ENCODE data around the gene USP49.
"Not testable (repeated sequence)": the region's sequence is repeated elsewhere in the genome, so short reads cannot be mapped to it uniquely, and the experiment has no call there.

The USP49 gene

DNA sequence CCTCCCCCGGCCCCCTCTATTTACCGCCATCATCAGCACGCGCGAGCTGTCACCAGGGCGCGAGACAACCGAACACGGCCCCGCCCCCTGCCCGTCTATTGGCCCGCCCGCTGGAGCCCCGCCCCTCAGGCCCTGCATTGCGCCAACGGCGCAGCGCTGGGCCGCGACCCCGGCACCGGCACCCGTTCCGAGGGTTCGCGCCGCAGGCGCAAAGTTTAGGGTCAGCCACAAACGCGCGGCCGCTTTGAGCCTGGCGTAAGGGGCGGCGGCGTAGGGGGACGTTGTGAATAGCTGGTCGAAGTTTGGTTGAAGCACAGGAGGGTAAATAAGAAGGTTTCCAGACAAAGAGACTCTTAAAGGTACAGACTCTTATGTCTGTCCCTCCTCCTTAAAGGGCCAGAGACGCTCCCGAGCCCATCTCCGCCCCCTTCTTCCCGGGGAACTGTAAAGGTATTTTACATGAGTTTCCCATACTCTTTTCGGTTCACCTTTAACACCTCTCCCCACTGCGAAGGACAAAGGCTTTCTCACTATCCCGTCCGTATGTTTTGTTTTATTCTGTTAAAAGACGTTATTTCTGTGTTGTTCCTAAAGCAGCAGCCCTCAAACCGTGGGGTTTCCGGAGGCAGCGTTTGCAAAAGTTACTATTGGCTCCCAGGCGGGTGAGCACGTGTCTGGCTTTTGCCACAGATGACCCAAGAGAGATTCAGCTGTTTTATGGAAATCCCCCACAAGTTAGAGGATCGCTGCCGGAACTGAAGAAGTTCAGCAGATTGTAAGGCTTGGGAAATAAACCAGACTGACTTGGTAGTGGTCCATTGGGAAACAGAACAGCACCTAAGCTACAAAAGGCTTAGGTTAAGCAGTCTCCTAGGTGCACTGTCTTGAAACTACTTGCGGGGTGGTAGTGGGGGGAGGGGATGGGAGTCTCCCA, at the start of gene USP49:
USP49 (minus strand) TSS at position 76 of the 934 bp plus-strand sequence. CDS start 88,392 bp downstream, outside the sequence.
- peak; percentile 98 for ATAC-seq
- no peaks in the 10 kb centered on the region for H3K9me3 Mint-ChIP-seq
- H3K4me1 Mint-ChIP-seq, result peaks cover 9% of the 10 kb centered on the region
- H3K27ac Mint-ChIP-seq, result no peak within 1 kb of the TSS
- H3K27me3 Mint-ChIP-seq, result no peaks in the 10 kb centered on the region
- no peaks in the 10 kb centered on the region for H3K36me3 Mint-ChIP-seq
- no peak within 1 kb of the TSS for H3K4me3 Mint-ChIP-seq

DNA sequence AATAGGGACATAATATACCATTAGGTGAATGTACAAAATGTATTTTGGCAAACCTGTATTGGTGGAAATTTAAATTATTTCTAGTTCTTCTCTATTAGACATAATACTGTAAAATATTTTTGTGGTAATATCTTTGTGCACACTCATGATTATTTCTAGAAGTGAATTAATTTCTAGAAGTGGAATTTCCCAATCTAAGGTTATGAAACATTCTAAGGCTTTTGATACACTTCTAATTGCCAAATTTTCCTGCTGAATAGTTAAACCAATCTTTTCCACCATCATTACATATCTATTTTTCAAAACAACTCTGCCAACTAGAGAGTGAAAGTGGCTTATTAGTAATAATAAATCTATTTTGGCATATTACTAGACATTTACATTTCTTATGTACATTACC, 48.3 kb upstream of the USP49 start:
- H3K4me3 Mint-ChIP-seq, result no peak overlapping the region
- H3K4me1 Mint-ChIP-seq, result peaks cover 40% of the 10 kb centered on the region
- ATAC-seq, result no peak
- H3K27me3 Mint-ChIP-seq, result no peaks in the 10 kb centered on the region
- H3K27ac Mint-ChIP-seq, result no peak overlapping the region
- peaks cover 11% of the 10 kb centered on the region for H3K36me3 Mint-ChIP-seq
- no peaks in the 10 kb centered on the region for H3K9me3 Mint-ChIP-seq

DNA sequence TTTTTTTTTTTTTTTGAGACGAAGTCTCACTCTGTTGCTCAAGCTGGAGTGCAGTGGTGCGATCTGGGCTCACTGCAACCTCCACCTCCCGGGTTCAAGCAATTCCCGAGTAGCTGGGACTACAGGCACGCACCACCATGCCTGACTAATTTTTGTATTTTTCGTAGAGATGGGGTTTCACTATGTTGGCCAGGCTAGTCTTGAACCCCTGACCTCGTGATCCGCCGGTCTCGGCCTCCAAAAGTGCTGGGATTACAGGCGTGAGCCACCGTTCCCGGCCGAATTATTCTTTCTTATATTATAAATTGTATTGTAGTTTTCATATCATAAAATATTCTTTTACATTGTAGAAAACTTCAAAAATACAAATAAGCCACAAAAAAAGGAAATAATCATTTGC, 47.7 kb upstream of the USP49 start:
- H3K4me1 Mint-ChIP-seq, result peaks cover 41% of the 10 kb centered on the region
- not testable (repeated sequence) for H3K27me3 Mint-ChIP-seq, H3K36me3 Mint-ChIP-seq, H3K9me3 Mint-ChIP-seq, H3K27ac Mint-ChIP-seq, H3K4me3 Mint-ChIP-seq, ATAC-seq

DNA sequence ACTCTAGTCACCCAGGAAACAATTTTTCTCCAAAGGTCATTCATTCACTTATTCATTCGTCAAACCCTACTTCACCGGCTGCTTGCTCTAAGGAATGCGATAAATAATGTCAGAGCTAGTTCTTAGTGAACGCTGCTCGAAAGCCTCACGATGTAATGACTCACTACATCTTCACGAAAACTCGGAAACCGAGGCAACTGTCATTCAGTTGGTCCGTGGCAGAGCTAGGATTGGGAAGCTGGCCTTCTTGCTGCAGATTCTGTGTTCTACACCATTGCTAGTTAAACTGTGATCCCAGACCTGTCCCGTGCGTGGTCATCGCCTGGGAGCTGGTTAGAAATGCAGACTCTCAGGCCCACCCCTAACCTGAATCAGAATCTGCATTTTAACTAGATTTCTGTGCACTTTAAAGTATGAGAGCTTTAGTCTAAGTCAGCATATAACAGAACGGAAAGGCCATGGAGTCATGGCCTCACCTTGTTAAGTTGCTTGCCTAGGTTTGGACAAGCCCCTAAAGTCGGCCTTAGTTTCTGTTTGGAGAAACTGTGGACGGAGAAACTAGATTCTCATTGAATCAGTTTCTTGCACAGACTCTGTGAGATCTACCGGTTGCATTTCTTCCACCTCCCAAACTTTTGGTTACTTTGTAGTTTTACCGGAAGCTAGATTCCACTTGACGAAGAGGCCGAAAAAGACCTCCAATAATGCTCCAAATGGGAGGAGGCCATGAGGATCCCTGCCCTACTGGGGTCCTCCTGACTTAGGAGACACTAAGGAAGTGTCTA, 47.1 kb upstream of the USP49 start:
- Mint-ChIP-seq H3K27ac (peak overlapping the region; percentile 68), H3K27me3 (no peaks in the 10 kb centered on the region), H3K4me3 (peak overlapping the region; percentile 95), H3K9me3 (no peaks in the 10 kb centered on the region), H3K4me1 (peaks cover 41% of the 10 kb centered on the region), H3K36me3 (peaks cover under 1% of the 10 kb centered on the region)
- no peak for ATAC-seq

DNA sequence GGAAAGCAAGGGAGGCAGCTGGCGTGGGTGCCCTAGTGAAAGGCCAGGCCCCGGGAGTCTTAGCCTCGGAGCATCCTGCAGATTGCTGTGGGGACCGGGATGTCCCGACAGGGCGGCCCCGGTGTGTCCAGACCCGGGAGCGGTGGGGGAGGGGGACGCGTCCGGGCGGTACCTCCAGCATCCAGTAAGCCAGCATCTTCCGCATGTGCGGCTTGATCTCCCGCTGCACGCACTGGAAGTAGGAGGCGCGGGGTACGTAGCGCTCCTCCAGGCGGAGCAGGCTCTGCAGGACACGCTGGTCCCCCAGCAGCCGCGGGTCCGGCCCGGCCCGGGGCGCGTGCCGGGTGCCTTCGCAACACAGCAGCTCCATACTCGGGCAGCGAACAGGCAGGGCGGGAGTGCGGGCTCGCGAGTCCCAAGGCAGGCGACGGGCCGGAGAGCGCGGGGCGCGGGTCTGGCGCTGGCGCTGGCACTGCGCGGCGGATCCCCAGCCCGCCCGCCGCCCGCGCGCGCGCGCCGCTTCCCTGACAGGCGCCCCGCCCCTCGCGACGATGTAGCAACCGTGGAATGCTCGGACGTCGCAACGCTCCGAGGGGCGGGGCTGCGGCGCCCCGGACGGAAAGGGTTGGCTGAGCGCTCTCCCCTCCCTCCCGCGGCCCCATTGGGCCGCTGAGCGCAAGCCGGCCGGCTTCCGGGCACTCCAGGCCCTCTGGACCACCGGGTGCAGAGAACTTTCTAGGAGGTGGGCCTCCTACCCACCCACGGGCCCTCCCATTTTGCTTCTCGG, 46.3 kb upstream of the USP49 start, which contains the start of gene CCND3:
CCND3 (minus strand) TSS at position 529 of the 787 bp plus-strand sequence; CDS start at position 370, 159 bp downstream.
- H3K4me3 Mint-ChIP-seq, result peak within 1 kb of the TSS; percentile 95
- H3K4me1 Mint-ChIP-seq, result peaks cover 48% of the 10 kb centered on the region
- peaks cover 2% of the 10 kb centered on the region for H3K36me3 Mint-ChIP-seq
- H3K27ac Mint-ChIP-seq, result peak within 1 kb of the TSS; percentile 68
- H3K9me3 Mint-ChIP-seq, result no peaks in the 10 kb centered on the region
- no peaks in the 10 kb centered on the region for H3K27me3 Mint-ChIP-seq
- ATAC-seq, result peak; percentile 97

DNA sequence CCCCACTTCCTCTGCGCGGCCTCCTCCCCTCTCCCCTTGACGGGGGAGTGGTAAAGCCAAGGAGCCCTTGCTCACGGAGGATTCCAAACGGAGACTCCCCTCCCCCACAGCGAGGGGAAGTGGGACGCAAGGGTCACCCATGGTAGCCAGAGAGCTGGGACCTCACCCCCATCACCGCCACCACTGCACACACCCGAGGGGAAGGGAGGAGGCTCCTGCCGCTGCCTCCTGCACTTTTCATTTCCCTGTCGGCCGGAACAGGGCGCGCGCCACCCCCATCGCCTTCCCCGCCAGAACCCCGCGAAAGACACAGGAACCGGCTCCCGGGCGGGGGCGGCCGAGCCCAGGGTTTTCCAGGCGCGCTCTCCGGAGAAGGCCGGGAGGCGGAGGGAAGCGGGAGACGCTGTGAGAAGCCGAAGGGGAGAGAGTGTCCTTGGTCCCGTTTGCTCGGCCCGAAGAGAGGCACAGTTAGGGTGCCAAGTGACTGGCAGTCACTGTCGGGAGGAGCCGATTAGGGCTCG, 45.6 kb upstream of the USP49 start:
- Mint-ChIP-seq H3K27me3 (no peaks in the 10 kb centered on the region), H3K36me3 (peaks cover 6% of the 10 kb centered on the region), H3K27ac (peak overlapping the region; percentile 68), H3K4me1 (peaks cover 55% of the 10 kb centered on the region), H3K4me3 (peak overlapping the region; percentile 95), H3K9me3 (no peaks in the 10 kb centered on the region)
- peak; percentile 14 for ATAC-seq

DNA sequence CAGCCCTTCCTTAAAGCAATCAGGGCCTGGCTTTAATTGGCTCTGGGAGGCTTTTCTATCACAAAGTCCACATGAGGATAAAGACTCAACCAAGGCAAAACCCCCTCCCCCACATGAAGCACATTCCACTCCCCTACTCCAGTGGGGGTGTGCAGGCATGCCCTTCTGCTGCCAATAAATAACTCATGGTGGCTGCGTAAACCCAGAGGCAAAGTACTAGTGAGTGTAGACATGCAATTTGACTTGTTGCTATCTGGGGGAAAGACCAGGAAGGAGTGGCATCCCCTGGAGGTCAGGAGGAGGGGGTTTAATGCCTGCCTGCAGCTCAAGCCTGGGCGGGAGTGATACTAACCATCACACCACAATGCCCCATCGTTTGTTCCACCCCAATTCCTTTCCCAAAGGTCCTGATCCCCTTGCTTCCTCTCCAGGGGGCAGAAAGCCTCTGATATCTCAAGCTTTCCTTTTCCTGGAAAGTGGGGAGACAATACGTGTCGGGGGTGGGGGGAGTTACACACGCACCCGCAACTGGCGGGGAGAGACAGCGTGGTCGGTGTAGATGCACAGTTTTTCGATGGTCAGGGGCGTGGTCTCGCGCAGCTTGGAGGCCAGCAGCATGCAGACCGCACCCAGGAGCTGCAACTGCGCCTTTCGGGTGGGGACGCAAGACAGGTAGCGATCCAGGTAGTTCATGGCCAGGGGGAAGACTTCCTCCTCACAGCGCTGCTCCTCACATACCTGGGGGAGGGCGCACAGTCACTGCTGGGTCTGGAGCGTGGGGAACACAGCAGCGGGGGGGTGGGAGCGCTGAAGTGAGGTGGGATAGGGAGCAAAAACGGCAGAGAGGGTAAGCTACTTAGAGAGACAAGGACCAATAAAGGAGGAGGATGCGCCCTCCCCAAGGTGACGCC, 44.9 kb upstream of the USP49 start:
- Mint-ChIP-seq H3K27me3 (no peaks in the 10 kb centered on the region), H3K36me3 (peaks cover 6% of the 10 kb centered on the region), H3K4me3 (peak overlapping the region; percentile 95), H3K4me1 (peaks cover 62% of the 10 kb centered on the region), H3K27ac (peak overlapping the region; percentile 68), H3K9me3 (no peaks in the 10 kb centered on the region)
- ATAC-seq, result no peak

DNA sequence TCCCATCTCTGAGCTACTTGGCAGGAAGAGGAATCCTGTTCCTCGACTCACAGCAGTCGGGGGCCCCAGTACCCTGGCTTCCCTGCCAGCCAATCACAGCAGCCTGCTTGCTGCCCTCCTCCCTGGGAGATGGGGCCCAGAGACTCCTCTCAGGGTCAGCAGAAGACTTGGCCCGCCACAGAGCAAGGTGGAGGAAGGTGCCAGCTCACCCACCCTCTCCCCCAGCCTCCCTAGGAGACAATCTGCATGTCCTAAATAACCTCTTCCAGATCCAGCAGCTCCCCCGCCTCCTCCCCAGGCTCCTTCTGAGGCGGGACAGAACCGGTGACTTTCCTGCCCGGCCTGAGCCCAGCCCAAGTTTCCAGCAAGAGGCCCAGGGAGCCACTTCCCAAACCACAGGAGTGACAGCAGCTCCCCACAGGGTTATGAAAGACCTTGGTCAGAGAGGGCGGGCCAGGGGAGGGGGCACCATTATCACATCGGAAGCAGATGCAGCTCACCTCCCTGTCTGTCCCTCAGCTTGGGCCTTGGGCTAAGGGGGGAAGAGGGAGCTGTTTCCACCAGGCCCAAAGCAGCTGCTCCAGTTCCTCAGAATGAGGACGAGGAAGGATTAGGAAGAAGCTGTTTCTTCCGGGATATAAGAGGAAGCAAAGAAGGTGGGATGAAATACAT, 44.1 kb upstream of the USP49 start:
- no peaks in the 10 kb centered on the region for H3K9me3 Mint-ChIP-seq
- peaks cover 70% of the 10 kb centered on the region for H3K4me1 Mint-ChIP-seq
- ATAC-seq, result no peak
- peak overlapping the region; percentile 68 for H3K27ac Mint-ChIP-seq
- H3K36me3 Mint-ChIP-seq, result peaks cover 13% of the 10 kb centered on the region
- H3K27me3 Mint-ChIP-seq, result no peaks in the 10 kb centered on the region
- H3K4me3 Mint-ChIP-seq, result peak overlapping the region; percentile 95

DNA sequence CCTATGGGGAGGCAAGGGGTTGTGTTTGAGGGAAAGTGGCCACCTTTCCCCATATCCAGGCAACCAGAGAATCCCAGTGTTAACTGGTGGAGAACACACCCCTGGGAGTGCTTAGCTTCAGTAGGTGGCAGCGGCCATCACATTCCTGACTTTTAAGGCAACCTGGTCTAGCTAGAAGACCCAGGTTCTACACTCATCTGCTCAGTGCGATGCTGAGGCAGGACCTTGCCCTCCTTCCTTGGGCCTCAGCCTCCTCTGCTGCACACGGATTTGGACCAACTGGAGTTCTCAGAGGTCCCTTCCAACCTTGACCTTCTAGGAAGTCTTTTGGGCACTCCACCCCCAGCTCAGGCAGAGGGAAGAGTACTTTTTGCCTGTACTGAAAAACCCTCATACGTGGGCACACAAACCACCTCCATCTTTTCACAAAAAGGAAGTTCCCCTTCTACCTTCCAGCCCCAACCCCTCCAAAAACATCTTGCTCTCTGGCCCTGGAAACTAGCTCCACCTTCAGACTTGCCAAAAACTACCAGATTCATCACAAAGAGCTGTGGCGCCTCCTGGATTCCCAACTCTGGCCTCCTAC, 43.5 kb upstream of the USP49 start:
- Mint-ChIP-seq H3K27me3 (no peaks in the 10 kb centered on the region), H3K36me3 (peaks cover 15% of the 10 kb centered on the region), H3K9me3 (no peaks in the 10 kb centered on the region), H3K27ac (peak overlapping the region; percentile 68), H3K4me3 (peak overlapping the region; percentile 95), H3K4me1 (peaks cover 72% of the 10 kb centered on the region)
- ATAC-seq, result no peak

DNA sequence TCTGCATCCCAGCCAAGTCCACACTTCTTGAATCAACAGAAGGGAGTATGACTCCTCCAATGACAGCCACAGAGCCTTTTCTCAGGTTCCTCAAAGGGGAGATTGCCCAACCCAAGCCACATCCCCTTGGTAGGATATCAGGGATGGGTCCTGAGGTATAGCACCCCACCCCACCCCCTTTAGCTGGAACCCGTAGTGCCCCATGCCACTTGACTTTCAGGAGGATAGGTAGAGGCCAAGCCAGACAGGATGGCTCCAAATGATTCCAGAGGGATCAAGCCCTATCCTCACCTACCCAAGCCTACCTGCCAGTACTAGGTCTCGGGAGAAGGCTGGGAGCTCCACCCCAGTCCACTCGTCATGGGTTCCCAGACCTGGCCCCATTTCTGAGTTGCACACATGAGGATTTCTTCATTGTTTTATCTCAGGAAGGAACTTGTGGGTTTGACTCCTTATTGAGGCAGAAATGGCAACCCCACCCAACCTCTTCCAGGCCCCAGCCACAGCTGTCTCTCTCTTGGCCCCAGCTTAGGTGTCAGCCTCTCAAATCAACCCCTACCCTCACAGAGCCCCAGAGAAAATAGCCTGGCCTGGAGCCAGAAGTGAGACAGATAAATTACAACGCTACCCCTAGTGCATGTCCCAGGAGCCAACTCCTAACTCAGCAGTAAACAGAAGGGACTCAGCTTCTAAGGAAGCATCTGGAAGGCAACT, 42.8 kb upstream of the USP49 start:
- Mint-ChIP-seq H3K27ac (peak overlapping the region; percentile 68), H3K27me3 (no peaks in the 10 kb centered on the region), H3K4me3 (no peak overlapping the region), H3K9me3 (no peaks in the 10 kb centered on the region), H3K36me3 (peaks cover 18% of the 10 kb centered on the region), H3K4me1 (peaks cover 75% of the 10 kb centered on the region)
- no peak for ATAC-seq

DNA sequence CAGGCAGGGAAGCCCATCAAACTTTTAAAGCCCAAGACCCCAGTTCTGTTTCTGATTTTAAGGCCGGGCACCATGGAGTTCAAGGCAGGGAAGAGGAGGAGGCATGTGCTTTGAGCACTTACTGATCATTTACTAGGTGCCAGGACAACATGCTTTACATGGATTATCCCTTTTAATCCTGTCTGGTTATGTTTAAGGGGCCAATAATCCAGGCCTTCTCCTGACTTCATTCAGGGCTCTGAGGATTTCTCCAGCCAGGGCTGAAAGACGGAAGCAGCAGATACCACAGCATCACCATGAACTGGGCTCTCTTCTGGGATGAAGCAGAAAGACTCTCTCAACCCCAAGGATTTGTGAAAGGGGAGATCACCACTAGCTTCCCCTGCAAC, 42.3 kb upstream of the USP49 start:
- no peak for ATAC-seq
- peaks cover 78% of the 10 kb centered on the region for H3K4me1 Mint-ChIP-seq
- no peak overlapping the region for H3K4me3 Mint-ChIP-seq
- peaks cover 23% of the 10 kb centered on the region for H3K36me3 Mint-ChIP-seq
- peak overlapping the region; percentile 68 for H3K27ac Mint-ChIP-seq
- H3K9me3 Mint-ChIP-seq, result no peaks in the 10 kb centered on the region
- H3K27me3 Mint-ChIP-seq, result no peaks in the 10 kb centered on the region

DNA sequence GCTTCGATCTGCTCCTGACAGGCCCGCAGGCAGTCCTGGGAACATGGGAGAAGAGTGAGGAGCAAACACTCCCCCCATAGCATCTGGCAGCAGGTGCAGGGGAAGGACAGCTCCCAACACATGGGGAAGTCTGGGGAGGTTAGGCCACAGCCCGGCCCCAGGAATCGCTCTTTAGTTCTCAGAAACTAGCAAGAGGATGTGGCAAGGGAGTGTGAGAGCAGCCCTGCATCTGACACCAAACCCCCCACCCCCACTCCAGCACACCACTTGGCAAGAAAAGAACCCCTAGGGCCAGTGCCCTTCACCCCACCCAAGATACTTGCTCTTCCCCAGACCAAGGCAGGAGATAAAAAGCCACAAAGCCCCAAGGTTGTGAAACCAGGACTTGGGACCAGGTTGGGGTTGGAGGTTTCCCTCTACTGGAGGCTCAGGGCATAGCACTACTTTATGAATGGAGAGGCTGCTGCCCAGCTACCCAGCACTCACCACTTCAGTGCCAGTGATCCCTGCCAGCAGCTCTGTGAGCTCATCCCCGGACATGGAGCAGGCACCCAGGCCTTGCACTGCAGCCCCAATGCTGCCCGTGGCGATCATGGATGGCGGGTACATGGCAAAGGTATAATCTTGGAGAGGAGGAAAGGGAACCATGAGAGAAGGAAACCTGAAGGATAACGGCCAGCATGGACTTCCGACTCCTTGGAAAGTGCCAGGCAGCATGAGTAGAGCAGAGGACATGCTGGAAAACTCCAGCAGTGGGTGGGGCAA, 41.1 kb upstream of the USP49 start:
- H3K27ac Mint-ChIP-seq, result peak overlapping the region; percentile 68
- no peaks in the 10 kb centered on the region for H3K9me3 Mint-ChIP-seq
- H3K4me3 Mint-ChIP-seq, result peak overlapping the region; percentile 43
- H3K4me1 Mint-ChIP-seq, result peaks cover 78% of the 10 kb centered on the region
- no peaks in the 10 kb centered on the region for H3K27me3 Mint-ChIP-seq
- H3K36me3 Mint-ChIP-seq, result peaks cover 34% of the 10 kb centered on the region
- ATAC-seq, result peak; percentile 79
